Astrocyte (in vitro differentiated cells and primary cell): ENCODE data around the gene XRCC6.

Source experiments
- EZH2 ChIP-seq: IDR thresholded peaks from 2 replicates; pipeline ENCODE4 v1.6.1; 2012; ENCODE audit warnings: mild to moderate bottlenecking, low read length, inconsistent platforms; ENCODE audit not compliant: insufficient read depth
- TF ChIP-seq, protein P1 (sequence below): IDR thresholded peaks from 2 replicates; pipeline ENCODE4 v1.5.1; 2011; ENCODE audit warnings: low read depth, mild to moderate bottlenecking, inconsistent platforms, low read length, moderate library complexity; ENCODE audit not compliant: insufficient read depth

DNA sequence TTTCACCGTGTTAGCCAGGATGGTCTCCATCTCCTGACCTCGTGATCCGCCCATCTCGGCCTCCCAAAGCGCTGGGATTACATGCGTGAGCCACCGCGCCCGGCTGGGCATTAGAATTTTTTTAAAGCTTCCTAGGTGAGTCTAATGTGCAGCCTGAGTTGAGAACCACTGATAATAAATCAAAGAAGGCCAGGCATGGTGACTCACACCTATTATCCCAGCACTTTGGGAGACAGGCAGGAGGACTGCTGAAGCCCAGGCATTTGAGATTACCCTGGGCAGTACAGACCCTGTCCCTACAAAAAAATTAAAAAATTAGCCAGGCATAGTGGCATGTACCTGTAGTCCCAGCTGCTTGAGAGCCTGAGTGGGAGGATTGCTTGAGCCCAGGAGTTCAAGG is 91.9 kb downstream of the XRCC6 start:
- TF ChIP-seq, protein P1, sequence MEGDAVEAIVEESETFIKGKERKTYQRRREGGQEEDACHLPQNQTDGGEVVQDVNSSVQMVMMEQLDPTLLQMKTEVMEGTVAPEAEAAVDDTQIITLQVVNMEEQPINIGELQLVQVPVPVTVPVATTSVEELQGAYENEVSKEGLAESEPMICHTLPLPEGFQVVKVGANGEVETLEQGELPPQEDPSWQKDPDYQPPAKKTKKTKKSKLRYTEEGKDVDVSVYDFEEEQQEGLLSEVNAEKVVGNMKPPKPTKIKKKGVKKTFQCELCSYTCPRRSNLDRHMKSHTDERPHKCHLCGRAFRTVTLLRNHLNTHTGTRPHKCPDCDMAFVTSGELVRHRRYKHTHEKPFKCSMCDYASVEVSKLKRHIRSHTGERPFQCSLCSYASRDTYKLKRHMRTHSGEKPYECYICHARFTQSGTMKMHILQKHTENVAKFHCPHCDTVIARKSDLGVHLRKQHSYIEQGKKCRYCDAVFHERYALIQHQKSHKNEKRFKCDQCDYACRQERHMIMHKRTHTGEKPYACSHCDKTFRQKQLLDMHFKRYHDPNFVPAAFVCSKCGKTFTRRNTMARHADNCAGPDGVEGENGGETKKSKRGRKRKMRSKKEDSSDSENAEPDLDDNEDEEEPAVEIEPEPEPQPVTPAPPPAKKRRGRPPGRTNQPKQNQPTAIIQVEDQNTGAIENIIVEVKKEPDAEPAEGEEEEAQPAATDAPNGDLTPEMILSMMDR = no peak
- no peak for TF ChIP-seq EZH2
